ENCODE data around the gene QKI.

DNA sequence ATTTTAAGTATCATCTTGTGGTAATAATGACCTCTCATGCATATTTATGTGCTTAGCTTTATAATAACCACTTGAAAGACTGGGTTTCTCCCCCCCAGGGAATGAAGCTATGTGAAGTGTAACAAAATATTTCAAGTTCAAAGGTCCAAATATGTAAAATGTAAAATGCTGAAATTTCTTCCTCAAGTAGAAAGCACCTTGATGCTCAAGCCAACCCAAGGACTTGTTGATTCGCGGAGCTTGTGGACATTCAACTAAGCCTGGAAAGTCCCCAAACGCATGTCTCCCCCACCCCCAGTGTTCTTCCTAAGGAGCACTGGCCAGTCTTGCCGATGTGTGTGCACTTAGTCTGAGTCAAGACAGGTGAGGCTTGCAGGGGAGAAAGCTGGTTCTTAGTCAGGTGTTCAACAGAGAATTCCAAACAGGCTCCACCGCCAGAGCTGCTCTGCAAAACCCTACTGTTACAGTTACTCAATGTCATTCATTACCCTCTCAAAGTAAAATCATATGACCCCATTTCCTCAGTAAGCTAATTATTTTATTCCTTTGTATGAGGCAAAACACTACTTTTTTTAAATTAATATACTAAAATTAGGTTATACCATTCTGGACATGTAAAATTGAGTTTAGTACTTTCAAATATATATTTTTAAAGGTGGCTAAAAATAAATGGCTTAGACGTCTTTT lies 46.9 kb upstream of the QKI start:
- TF ChIP-seq, protein P1, sequence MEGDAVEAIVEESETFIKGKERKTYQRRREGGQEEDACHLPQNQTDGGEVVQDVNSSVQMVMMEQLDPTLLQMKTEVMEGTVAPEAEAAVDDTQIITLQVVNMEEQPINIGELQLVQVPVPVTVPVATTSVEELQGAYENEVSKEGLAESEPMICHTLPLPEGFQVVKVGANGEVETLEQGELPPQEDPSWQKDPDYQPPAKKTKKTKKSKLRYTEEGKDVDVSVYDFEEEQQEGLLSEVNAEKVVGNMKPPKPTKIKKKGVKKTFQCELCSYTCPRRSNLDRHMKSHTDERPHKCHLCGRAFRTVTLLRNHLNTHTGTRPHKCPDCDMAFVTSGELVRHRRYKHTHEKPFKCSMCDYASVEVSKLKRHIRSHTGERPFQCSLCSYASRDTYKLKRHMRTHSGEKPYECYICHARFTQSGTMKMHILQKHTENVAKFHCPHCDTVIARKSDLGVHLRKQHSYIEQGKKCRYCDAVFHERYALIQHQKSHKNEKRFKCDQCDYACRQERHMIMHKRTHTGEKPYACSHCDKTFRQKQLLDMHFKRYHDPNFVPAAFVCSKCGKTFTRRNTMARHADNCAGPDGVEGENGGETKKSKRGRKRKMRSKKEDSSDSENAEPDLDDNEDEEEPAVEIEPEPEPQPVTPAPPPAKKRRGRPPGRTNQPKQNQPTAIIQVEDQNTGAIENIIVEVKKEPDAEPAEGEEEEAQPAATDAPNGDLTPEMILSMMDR (tag by site-specific recombination; IDR thresholded peaks at IDR 0.05), result no peak
- TF ChIP-seq ZNF776 (tag by site-specific recombination; IDR thresholded peaks at IDR 0.05; ENCODE audit: borderline replicate concordance) (no peak), ZNF114 (tag by site-specific recombination; IDR thresholded peaks at IDR 0.05) (no peak), RBAK (tag by site-specific recombination; IDR thresholded peaks at IDR 0.05) (no peak), ZNF514 (tag by site-specific recombination; IDR thresholded peaks at IDR 0.05) (no peak)

Data from HEK293 (cell line).